ENCODE data around the gene NFATC1.

GRCh38 chr18:79367989-79368388, 27.7 kb upstream of the NFATC1 start:
- TF ChIP-seq NRF1 (IDR thresholded peaks at IDR 0.05; ENCODE audit: low read depth, low read length) (no peak), POLR2AphosphoS5 (IDR thresholded peaks at IDR 0.05; ENCODE audit: low read depth, low read length) (no peak), CTCF (IDR thresholded peaks at IDR 0.05) (no peak), RAD21 (IDR thresholded peaks at IDR 0.05; ENCODE audit: low read length) (no peak), MAX (IDR thresholded peaks at IDR 0.05; ENCODE audit: low read depth) (no peak), IRF3 (IDR thresholded peaks at IDR 0.05; ENCODE audit: low read depth, low read length) (no peak)
